NOMO-1 treated with DMSO at 0.1 percent for 48 hours (cell line): ENCODE measurements around the gene PRDX3.

Source experiments
- DNase-seq: peaks from one replicate; lab custom pipeline; 2025; ENCODE audit not compliant: unreplicated experiment; lab: John Stamatoyannopoulos, UW

The PRDX3 gene

GRCh38 chr10:119178372-119179119 is at the start of gene PRDX3:
PRDX3 (minus strand) TSS chr10:119178812; CDS start chr10:119178790, 22 bp downstream.
- peak; percentile 82 for DNase-seq

DNA sequence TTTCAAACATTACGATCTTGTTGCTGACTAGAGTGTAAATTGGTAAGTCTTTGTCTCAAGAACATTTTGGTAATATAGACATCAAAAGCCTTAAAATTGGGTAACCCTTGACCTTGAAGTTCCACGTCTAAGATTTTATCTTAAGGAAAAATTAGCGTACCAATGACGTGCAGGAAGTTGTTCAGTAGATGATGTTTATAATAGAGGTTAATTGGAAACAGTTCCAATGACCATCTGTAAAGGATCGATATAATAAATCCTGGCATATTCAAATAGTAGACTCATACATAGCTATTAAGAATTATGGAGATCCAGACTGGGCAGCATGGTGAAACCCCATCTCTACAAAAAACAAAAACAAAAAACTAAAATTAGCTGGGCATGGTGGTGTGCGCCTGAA is 49.2 kb upstream of the PRDX3 start:
- DNase-seq, result no peak

GRCh38 chr10:119225083-119225658 is 46.6 kb upstream of the PRDX3 start:
- DNase-seq, result no peak

- DNase-seq, result no peak
These were observed 44.4 kb upstream of the PRDX3 start for GRCh38 chr10:119222966-119223386.

DNA sequence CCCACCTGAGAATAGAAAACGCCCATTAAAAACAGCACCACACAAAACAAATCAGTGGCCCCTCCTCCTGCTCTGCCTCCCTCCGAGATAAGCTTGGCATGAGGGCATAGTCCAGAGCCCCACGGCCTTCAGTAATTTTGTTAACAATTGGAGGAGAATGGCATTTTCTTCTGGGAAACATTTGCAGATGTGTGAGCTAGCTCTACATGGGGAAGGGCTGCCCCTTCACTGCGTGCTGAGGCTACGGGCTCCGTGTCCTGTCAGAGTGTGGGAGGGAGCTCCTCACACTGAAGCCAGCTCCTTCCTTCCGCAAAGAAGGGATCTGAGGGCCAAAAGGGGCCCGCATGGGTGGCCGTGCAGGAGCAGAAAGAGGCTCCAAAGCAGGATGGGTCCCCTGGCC is 43.9 kb upstream of the PRDX3 start:
- DNase-seq, result no peak

- no peak for DNase-seq
These were observed 43.1 kb upstream of the PRDX3 start for GRCh38 chr10:119221666-119222065.

GRCh38 chr10:119221201-119221600 is 42.6 kb upstream of the PRDX3 start:
- no peak for DNase-seq

DNA sequence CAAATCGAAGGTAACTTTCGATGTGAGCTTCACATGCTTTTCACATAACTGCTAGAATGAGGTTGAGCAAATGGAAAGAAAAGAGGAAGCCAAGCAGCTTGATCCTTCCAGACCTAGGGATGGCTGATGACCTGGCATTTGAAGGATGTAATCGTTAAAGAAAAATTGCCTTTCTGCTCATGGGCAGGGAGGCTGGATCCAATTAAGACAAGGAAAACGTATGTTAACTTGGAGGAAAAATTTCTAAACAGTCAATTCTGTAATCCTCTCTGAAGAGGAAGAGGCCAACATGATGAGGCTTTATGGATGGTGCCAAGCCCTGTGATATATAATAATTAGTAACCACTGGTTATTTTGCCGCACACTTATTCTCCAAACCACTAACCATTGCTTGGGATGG is 41.3 kb upstream of the PRDX3 start:
- no peak for DNase-seq

GRCh38 chr10:119217991-119218490 is 39.4 kb upstream of the PRDX3 start:
- no peak for DNase-seq

- DNase-seq, result no peak
These were observed 38.8 kb upstream of the PRDX3 start for GRCh38 chr10:119217401-119217800.

GRCh38 chr10:119216127-119216526 is 37.5 kb upstream of the PRDX3 start:
- DNase-seq, result no peak

DNA sequence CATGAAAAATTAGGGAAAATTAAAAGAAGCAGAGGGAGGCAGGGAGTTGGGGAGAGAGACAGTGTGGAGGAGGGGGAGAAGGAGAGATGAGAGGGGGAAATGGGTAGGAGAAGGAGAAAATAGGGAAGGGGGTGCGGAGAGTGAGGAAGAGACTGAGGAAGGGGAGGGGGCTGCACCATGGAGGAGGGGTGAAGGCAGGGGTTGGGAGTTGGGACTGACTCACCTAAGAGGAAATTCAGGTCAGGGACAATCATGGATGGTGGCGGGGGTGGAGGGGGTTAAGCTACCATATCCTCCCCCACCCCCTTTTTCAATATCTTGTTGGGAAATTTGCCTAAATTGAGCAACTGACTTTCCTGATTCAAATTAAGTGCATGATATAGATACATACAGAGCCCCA is 36.8 kb upstream of the PRDX3 start:
- no peak for DNase-seq

- no peak for DNase-seq
These were observed 33.2 kb upstream of the PRDX3 start for GRCh38 chr10:119211625-119212441.

GRCh38 chr10:119211176-119211575 is 32.6 kb upstream of the PRDX3 start:
- no peak for DNase-seq

DNA sequence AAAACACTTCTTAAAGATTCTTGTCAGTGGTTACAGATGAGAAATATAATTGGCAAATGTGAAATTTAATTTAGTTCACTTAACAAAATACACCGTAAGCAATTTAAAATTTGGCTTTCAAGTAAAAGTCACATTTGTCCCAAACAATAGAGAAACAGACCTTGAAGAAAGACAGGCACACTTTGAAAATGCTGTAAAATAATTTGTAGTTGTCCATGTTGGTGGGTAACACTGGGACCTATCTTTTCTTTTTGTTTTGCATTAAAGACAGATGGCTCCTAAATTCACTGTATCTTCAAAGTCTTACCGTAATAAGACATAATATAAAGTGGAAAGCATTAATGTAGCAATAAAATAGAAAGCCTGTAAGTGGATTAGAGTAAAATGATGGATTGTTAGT is 32.0 kb upstream of the PRDX3 start:
- no peak for DNase-seq

DNA sequence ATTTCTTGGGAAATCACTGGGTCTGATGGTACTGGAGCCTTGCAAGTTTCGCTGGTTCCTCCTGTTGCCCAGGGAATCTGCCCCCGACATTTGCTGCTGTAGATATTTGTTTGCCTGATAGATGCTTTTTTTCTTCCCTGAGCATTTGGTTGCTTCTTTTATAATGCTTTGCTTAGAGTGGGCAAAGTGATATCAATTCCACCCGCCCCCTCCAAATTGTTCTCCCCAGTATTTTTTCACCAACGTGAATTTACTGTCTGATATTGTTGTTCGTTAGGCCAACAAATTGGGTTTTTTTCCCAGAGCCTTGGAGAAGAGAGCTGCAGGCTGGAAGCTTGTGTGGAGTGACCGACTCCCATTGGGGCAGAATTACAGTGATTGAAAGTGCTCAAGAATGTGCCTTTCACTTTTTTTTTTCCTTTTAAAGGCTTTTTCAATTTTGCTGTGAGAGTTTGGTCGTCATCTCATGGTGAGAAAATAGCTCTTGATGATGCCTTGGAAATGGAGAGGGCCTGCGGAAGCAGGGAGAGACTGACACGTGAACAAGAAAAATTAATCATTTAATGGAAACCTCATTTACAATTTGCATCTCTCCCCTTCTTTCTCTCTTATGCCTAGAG is 31.2 kb upstream of the PRDX3 start:
- no peak for DNase-seq

GRCh38 chr10:119209035-119209735 is 30.6 kb upstream of the PRDX3 start:
- peak; percentile 8 for DNase-seq

GRCh38 chr10:119208553-119208940 is 29.9 kb upstream of the PRDX3 start:
- DNase-seq, result no peak

GRCh38 chr10:119207713-119208552 is 29.3 kb upstream of the PRDX3 start:
- no peak for DNase-seq

DNA sequence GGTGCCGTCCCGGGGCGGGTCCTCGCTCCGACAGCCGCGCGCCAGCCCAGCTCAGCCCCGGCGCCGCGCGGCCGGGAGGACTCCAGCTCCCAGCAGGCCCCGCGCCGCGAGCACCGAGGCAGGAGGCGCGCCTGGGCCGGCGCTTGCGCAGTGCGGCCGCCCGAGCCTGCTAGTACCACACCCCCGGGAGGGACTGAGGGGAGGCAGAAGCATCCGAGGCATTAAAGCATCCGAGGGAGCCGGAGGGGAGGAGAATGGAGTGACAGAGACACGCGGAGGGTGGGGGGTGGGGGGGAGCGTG is 28.7 kb upstream of the PRDX3 start, which contains the start of gene GRK5:
GRK5 (plus strand) TSS at position 206 of the 301 bp plus-strand sequence. CDS start 347 bp downstream, outside the sequence.
- DNase-seq, result peak; percentile 89
